ENCODE data around the gene MAML1.
"Not testable (repeated sequence)": the region's sequence is repeated elsewhere in the genome, so short reads cannot be mapped to it uniquely, and the experiment has no call there.

Gene MAML1, protein sequence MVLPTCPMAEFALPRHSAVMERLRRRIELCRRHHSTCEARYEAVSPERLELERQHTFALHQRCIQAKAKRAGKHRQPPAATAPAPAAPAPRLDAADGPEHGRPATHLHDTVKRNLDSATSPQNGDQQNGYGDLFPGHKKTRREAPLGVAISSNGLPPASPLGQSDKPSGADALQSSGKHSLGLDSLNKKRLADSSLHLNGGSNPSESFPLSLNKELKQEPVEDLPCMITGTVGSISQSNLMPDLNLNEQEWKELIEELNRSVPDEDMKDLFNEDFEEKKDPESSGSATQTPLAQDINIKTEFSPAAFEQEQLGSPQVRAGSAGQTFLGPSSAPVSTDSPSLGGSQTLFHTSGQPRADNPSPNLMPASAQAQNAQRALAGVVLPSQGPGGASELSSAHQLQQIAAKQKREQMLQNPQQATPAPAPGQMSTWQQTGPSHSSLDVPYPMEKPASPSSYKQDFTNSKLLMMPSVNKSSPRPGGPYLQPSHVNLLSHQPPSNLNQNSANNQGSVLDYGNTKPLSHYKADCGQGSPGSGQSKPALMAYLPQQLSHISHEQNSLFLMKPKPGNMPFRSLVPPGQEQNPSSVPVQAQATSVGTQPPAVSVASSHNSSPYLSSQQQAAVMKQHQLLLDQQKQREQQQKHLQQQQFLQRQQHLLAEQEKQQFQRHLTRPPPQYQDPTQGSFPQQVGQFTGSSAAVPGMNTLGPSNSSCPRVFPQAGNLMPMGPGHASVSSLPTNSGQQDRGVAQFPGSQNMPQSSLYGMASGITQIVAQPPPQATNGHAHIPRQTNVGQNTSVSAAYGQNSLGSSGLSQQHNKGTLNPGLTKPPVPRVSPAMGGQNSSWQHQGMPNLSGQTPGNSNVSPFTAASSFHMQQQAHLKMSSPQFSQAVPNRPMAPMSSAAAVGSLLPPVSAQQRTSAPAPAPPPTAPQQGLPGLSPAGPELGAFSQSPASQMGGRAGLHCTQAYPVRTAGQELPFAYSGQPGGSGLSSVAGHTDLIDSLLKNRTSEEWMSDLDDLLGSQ

GRCh38 chr5:179732412-179732917 is at the start of gene MAML1:
TSS of gene MAML1 (plus strand) at chr5:179732822. CDS start at chr5:179733113, 291 bp downstream.
- peak; percentile 100 for DNase-seq

DNA sequence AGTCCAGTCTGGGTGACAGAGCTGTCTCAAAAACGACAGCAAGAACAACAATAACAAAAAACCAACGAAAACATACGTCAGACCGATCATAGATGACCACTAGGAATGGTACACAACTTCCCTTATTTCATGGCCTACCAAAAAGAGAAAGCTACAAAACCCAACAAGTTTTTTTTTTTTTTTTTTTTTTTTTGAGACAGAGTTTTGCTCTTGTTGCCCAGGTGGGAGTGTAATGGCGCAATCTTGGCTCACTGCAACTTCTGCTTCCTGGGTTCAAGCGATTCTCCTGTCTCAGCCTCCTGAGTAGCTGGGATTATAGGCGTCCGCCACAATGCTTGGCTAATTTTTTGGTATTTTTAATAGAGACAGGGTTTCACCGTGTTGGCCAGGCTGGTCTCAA is 43.4 kb upstream of the MAML1 start:
- DNase-seq = not testable (repeated sequence)

- DNase-seq = no peak
These were observed 38.1 kb upstream of the MAML1 start for GRCh38 chr5:179694561-179694960.

DNA sequence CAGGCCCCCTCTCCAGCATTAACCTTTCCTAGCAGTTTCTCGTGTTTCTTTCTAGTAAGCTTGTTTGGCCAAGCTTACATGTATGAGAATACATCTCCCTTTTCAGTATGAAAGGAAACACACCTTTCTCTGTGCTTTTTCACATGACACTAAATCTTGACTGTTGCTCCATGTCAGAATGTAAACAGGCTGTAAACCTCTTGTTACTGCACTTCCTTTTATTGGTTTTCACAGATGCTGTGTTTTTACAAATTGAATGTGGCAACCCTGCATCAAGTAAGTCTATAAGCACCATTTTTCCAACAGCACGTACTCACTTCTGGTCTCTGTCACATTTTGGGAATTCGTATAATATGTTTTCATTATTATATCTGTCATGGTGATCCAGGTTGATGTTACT is 36.0 kb upstream of the MAML1 start:
- DNase-seq = peak; percentile 44

DNA sequence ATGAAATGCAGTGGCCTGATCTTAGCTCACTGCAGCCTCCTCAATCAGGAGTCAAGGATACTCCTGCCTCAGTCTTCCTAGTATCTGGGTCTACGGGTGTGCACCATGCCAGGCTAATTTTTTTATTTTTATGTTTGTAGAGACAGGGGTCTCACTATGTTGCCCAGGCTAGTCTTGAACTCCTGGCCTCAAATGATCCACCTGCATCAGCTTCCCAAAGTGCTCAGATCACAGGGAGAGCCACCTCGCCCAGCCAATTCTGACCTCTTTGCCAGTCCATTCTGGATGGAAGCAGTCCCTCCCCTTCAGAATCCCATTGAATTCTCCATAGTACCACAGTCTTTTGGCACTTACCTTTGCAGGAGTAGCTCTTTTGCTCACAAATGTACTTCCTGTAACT is 35.5 kb upstream of the MAML1 start:
- no peak for DNase-seq

DNA sequence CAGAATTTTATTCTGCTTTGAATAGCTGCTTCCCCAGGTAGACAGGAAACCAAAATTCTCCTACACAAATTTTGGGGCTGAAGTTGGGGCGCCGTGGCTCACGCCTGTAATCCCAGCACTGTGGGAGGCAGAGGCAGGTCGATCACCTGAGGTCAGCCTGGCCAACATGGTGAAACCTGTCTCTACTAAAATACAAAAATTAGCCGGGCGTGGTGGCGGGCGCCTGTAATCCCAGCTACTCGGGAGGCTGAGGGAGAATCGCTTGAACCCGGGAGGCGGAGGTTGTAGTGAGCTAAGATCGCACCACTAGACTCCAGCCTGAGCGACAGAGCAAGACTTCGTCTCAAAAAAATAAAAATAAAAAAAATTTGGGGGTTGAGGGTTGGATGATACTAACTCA is 35.1 kb upstream of the MAML1 start:
- DNase-seq = not testable (repeated sequence)

DNA sequence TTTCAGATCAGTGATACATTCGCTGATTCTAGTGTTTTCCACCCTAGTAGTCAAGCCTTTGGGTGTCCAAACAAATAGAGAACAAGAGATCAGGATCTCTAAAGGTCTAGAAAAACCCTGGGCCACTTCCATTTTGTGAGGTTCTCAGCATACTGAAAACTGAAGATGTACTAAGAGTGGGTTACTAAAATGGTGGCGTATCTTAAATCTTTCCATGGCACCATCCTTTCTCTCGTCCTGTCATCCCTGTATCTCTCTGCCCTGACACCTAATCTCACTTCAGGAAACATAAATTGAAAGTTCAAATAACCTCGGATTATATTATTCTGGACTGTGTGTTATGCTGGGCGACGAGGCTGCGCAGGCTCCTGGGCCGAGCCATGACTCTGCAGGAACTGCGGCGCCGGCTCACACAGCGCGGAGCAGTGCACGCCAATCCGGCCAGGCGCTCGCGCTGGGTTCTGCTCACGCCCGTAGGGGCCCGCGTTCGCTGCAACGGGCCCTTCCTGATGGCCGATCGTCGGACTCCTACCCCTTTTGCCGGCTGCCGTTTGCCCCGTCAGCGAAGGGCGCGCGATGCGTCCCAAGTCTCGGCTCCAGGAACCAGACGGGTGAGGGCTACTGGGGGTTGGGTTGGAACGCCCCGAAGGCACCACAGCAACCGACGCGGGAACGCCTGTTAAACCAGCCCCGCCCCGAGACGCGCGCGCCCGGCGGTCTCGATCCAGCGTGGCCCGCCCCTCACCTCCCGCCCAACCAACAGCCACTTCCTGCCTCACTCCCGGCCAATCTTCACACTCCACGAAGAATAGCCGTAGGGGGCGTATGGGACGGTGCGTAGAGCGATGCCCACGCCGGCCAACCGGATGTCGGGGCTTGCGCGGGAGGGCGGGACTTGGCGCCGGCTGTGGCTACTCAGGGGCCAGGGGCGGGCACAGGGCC is 34.4 kb upstream of the MAML1 start:
- DNase-seq = peak; percentile 100

- DNase-seq = peak; percentile 76
These were observed 33.5 kb upstream of the MAML1 start, which contains the start of gene CANX for GRCh38 chr5:179698935-179699615. TSS of gene CANX (plus strand) at chr5:179698967. CDS start at chr5:179705682, 6,715 bp downstream.

GRCh38 chr5:179699616-179700237 is 32.9 kb upstream of the MAML1 start:
- peak; percentile 86 for DNase-seq

DNA sequence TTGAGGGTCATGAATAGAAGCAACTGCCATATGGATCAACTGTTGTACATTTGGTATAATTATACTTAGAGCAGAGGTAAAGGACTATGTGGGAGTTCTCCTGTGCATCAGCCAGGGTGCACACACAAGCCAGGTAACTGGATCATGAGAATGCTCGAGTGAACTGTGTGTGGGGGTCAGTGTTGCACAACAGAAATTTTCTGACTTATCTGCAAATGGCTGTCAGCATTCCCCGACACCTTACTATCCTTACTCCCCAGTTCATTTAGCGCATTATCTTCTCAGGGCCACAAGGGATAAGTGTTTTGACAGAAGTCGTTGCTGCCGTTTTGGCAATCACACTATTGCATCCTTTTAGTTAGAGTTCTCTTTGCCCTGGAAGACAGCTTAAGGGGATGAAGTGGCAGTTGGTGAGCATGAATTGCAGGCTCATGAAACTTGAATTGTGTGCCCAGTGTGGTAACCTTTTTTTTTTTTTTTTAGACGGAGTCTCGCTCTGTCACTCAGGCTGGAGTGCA is 32.2 kb upstream of the MAML1 start:
- DNase-seq = no peak

DNA sequence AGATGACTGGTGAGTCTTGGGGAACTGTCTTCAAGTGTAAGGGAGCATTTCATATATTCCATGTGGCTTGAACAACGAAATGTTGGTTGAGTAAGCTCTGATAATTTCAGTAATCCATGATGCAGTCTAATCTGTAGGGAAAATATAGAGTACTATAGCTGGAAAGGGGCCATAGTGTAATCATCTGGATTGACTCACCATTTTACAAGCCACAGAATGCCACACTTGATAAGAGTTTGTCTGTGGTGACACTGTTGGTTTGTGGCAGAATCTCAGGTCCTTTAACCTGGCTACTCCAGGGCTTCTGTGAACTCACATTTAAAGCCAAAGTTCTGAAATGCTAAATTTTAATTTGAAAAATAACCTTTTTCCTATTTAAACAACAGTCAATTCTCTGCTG is 16.3 kb upstream of the MAML1 start:
- DNase-seq = no peak

DNA sequence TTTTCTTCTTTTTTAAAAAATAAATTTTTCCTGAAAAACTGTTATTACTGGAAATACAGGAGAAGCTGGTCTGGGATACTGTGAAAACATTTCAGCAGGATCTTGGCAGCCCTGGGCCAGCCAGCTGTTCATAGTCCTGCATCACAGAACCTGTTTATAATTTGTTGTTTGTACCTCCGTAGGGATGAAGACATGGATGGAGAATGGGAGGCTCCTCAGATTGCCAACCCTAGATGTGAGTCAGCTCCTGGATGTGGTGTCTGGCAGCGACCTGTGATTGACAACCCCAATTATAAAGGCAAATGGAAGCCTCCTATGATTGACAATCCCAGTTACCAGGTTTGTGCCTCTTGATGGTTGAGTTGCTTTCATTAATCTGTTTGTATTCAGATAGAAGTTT is 12.4 kb upstream of the MAML1 start:
- DNase-seq = no peak

- DNase-seq = no peak
These were observed 8.5 kb upstream of the MAML1 start for GRCh38 chr5:179724163-179724562.

GRCh38 chr5:179727106-179727505 is 5.5 kb upstream of the MAML1 start:
- no peak for DNase-seq

GRCh38 chr5:179729303-179729702 is 3.3 kb upstream of the MAML1 start:
- DNase-seq = no peak

GRCh38 chr5:179729727-179730126 is 2.9 kb upstream of the MAML1 start:
- no peak for DNase-seq

GRCh38 chr5:179730356-179730755 is 2.3 kb upstream of the MAML1 start:
- DNase-seq = peak; percentile 33

- DNase-seq = peak; percentile 55
These were observed 1.8 kb upstream of the MAML1 start for GRCh38 chr5:179730852-179731251.

GRCh38 chr5:179731791-179732411 is 721 bp upstream of the MAML1 start:
- peak; percentile 78 for DNase-seq
